ENCODE measurements around the gene UPK1A.
A peak's percentile ranks its signal among the peaks of the same experiment; 100 is the strongest.

The UPK1A gene

GRCh38 chr19:35696835-35697234 is 30.5 kb downstream of the UPK1A start:
- no peaks in the 10 kb centered on the region for H3K9me3 Mint-ChIP-seq
- H3K27me3 Mint-ChIP-seq, result no peaks in the 10 kb centered on the region
- H3K4me1 Mint-ChIP-seq, result no peaks in the 10 kb centered on the region
- H3K36me3 Mint-ChIP-seq, result no peaks in the 10 kb centered on the region
- no peak overlapping the region for H3K4me3 Mint-ChIP-seq
- no peak overlapping the region for H3K27ac Mint-ChIP-seq

- H3K27ac Mint-ChIP-seq, result peak overlapping the region; percentile 89
- H3K4me3 Mint-ChIP-seq, result peak overlapping the region; percentile 97
Measured at GRCh38 chr19:35702223-35703012, 36.1 kb downstream of the UPK1A start.

GRCh38 chr19:35703343-35703742 is 37.0 kb downstream of the UPK1A start:
- H3K9me3 Mint-ChIP-seq, result no peaks in the 10 kb centered on the region
- H3K4me3 Mint-ChIP-seq, result no peak overlapping the region
- H3K27ac Mint-ChIP-seq, result no peak overlapping the region
- peaks cover 7% of the 10 kb centered on the region for H3K4me1 Mint-ChIP-seq
- H3K36me3 Mint-ChIP-seq, result no peaks in the 10 kb centered on the region
- no peaks in the 10 kb centered on the region for H3K27me3 Mint-ChIP-seq

More at GRCh38 chr19:35702223-35703012, 36.1 kb downstream of the UPK1A start:
- Mint-ChIP-seq H3K36me3 (no peaks in the 10 kb centered on the region), H3K27me3 (no peaks in the 10 kb centered on the region), H3K9me3 (no peaks in the 10 kb centered on the region), H3K4me1 (peaks cover 7% of the 10 kb centered on the region)

- Mint-ChIP-seq H3K36me3 (no peaks in the 10 kb centered on the region), H3K4me1 (peaks cover 7% of the 10 kb centered on the region), H3K4me3 (no peak within 1 kb of the TSS)
Measured at GRCh38 chr19:35704218-35704617, 37.9 kb downstream of the UPK1A start, which contains the start of gene ZBTB32. TSS of gene ZBTB32 (plus strand) at chr19:35704558. CDS start at chr19:35714627, 10,069 bp downstream.

GRCh38 chr19:35708391-35708790 is 42.1 kb downstream of the UPK1A start:
- Mint-ChIP-seq H3K36me3 (no peaks in the 10 kb centered on the region), H3K27me3 (no peaks in the 10 kb centered on the region), H3K27ac (no peak overlapping the region), H3K4me3 (no peak overlapping the region), H3K4me1 (peaks cover 31% of the 10 kb centered on the region), H3K9me3 (no peaks in the 10 kb centered on the region)

More at GRCh38 chr19:35704218-35704617, 37.9 kb downstream of the UPK1A start, which contains the start of gene ZBTB32:
- no peaks in the 10 kb centered on the region for H3K9me3 Mint-ChIP-seq
- H3K27ac Mint-ChIP-seq, result no peak within 1 kb of the TSS
- H3K27me3 Mint-ChIP-seq, result no peaks in the 10 kb centered on the region

GRCh38 chr19:35710784-35711723 is 44.7 kb downstream of the UPK1A start:
- Mint-ChIP-seq H3K4me3 (peak overlapping the region; percentile 67), H3K36me3 (peaks cover 1% of the 10 kb centered on the region), H3K9me3 (no peaks in the 10 kb centered on the region), H3K4me1 (peaks cover 54% of the 10 kb centered on the region), H3K27ac (peak overlapping the region; percentile 97), H3K27me3 (no peaks in the 10 kb centered on the region)

GRCh38 chr19:35712567-35713505 is 46.5 kb downstream of the UPK1A start:
- Mint-ChIP-seq H3K27me3 (no peaks in the 10 kb centered on the region), H3K36me3 (peaks cover 3% of the 10 kb centered on the region), H3K27ac (peak overlapping the region; percentile 97), H3K4me1 (peaks cover 62% of the 10 kb centered on the region), H3K4me3 (peak overlapping the region; percentile 91), H3K9me3 (no peaks in the 10 kb centered on the region)

- H3K4me1 Mint-ChIP-seq, result peaks cover 62% of the 10 kb centered on the region
- H3K4me3 Mint-ChIP-seq, result peak overlapping the region; percentile 91
- H3K27ac Mint-ChIP-seq, result peak overlapping the region; percentile 97
- H3K36me3 Mint-ChIP-seq, result peaks cover 3% of the 10 kb centered on the region
- no peaks in the 10 kb centered on the region for H3K27me3 Mint-ChIP-seq
- no peaks in the 10 kb centered on the region for H3K9me3 Mint-ChIP-seq
Measured at GRCh38 chr19:35713506-35713850, 47.2 kb downstream of the UPK1A start.

GRCh38 chr19:35713904-35714495 is 47.7 kb downstream of the UPK1A start:
- Mint-ChIP-seq H3K4me3 (peak overlapping the region; percentile 91), H3K9me3 (no peaks in the 10 kb centered on the region), H3K4me1 (peaks cover 63% of the 10 kb centered on the region), H3K27me3 (no peaks in the 10 kb centered on the region), H3K36me3 (peaks cover 3% of the 10 kb centered on the region), H3K27ac (peak overlapping the region; percentile 97)

GRCh38 chr19:35714601-35715354 is 48.5 kb downstream of the UPK1A start:
- Mint-ChIP-seq H3K4me1 (peaks cover 70% of the 10 kb centered on the region), H3K9me3 (no peaks in the 10 kb centered on the region), H3K36me3 (peaks cover 3% of the 10 kb centered on the region), H3K27ac (peak overlapping the region; percentile 97), H3K27me3 (no peaks in the 10 kb centered on the region), H3K4me3 (peak overlapping the region; percentile 91)

GRCh38 chr19:35715355-35715809 is 49.1 kb downstream of the UPK1A start:
- peaks cover 71% of the 10 kb centered on the region for H3K4me1 Mint-ChIP-seq
- H3K9me3 Mint-ChIP-seq, result no peaks in the 10 kb centered on the region
- peaks cover 5% of the 10 kb centered on the region for H3K36me3 Mint-ChIP-seq
- no peak overlapping the region for H3K27ac Mint-ChIP-seq
- H3K27me3 Mint-ChIP-seq, result no peaks in the 10 kb centered on the region
- H3K4me3 Mint-ChIP-seq, result peak overlapping the region; percentile 99

GRCh38 chr19:35715981-35716800 is 49.9 kb downstream of the UPK1A start:
- H3K9me3 Mint-ChIP-seq, result no peaks in the 10 kb centered on the region
- peaks cover 63% of the 10 kb centered on the region for H3K4me1 Mint-ChIP-seq
- peaks cover 5% of the 10 kb centered on the region for H3K36me3 Mint-ChIP-seq
- H3K4me3 Mint-ChIP-seq, result peak overlapping the region; percentile 99
- H3K27me3 Mint-ChIP-seq, result no peaks in the 10 kb centered on the region
- H3K27ac Mint-ChIP-seq, result peak overlapping the region; percentile 97

Measured in activated naive CD4-positive, alpha-beta T cell treated with anti-CD3 and anti-CD28 coated beads, Interleukin-2, amount 50 U/mL, for 24 hours (primary cell).